Measurements from ENCODE around the gene BAHCC1. TPM values are rescaled to one million over a fixed set of nuclear protein-coding genes. Genes with fewer than 3 reads are reported as not detected.

The BAHCC1 gene
- total and polyA plus RNA-seq, 2 donors from 2014 or later, result 2.6 to 20.5 TPM

GRCh38 chr17:81512562-81513371 is 117.5 kb downstream of the BAHCC1 start, which contains the start of gene ACTG1:
Gene ACTG1 (minus strand): TSS chr17:81512799. CDS start chr17:81512354, 445 bp downstream.
- H3K27ac ChIP-seq (ENCODE audit: low read depth in 2 of 2, low read length in 2 of 2), result peak within 1 kb of the TSS; percentile 99
- no peak for TF ChIP-seq CTCF (IDR thresholded peaks at IDR 0.05; ENCODE audit: borderline replicate concordance, extremely low read depth, insufficient read depth)
- peak within 1 kb of the TSS; percentile 84 to 96 (median 94) for H3K4me3 ChIP-seq (ENCODE audit: low read length in 3 of 3)
- no peaks in the 10 kb centered on the region for H3K27me3 ChIP-seq (ENCODE audit: control insufficient read depth, insufficient read depth, low read length)
- no peaks in the 10 kb centered on the region for H3K9me3 ChIP-seq (ENCODE audit: control insufficient read depth in 2 of 3, insufficient read depth in 1 of 3, low read length in 3 of 3)
- H3K9ac ChIP-seq (ENCODE audit: low read length in 3 of 3), result peak within 1 kb of the TSS; percentile 87 to 97 (median 90)
- H3K4me1 ChIP-seq (ENCODE audit: control insufficient read depth in 2 of 3, insufficient read depth in 2 of 3, low read depth in 1 of 3, low read length in 3 of 3), result peaks cover 3 to 29% (median 3%) of the 10 kb centered on the region in 3 donors
- peaks cover 11 to 28% (median 20%) of the 10 kb centered on the region in 3 donors for H3K36me3 ChIP-seq (ENCODE audit: control insufficient read depth in 2 of 3, insufficient read depth in 3 of 3, low read length in 3 of 3)
- intact Hi-C loops (cut with DNase I), result no loop called here
- peak; percentile 95 to 98 (median 97) for DNase-seq
- FAIRE-seq, result no peak

- H3K27ac ChIP-seq (ENCODE audit: low read depth in 2 of 2, low read length in 2 of 2), result peak overlapping the region; percentile 99
- peak overlapping the region; percentile 31 to 73 (median 39) for H3K4me3 ChIP-seq (ENCODE audit: low read length in 3 of 3)
- TF ChIP-seq CTCF (IDR thresholded peaks at IDR 0.05; ENCODE audit: borderline replicate concordance, extremely low read depth, insufficient read depth), result no peak
- peak overlapping the region in 2 of 3 donors; percentile 87 to 90 for H3K9ac ChIP-seq (ENCODE audit: low read length in 3 of 3)
- H3K36me3 ChIP-seq (ENCODE audit: control insufficient read depth in 2 of 3, insufficient read depth in 3 of 3, low read length in 3 of 3), result peaks cover 11 to 28% (median 20%) of the 10 kb centered on the region in 3 donors
- intact Hi-C loops (cut with DNase I), result no loop called here
- H3K4me1 ChIP-seq (ENCODE audit: control insufficient read depth in 2 of 3, insufficient read depth in 2 of 3, low read depth in 1 of 3, low read length in 3 of 3), result peaks cover 3 to 34% (median 3%) of the 10 kb centered on the region in 3 donors
- FAIRE-seq (no peak), DNase-seq (peak; percentile 76 to 91 (median 85))
- no peaks in the 10 kb centered on the region for H3K27me3 ChIP-seq (ENCODE audit: control insufficient read depth, insufficient read depth, low read length)
- no peaks in the 10 kb centered on the region for H3K9me3 ChIP-seq (ENCODE audit: control insufficient read depth in 2 of 3, insufficient read depth in 1 of 3, low read length in 3 of 3)
Measured at GRCh38 chr17:81513372-81513752, 118.1 kb downstream of the BAHCC1 start.

GRCh38 chr17:81513753-81514488 is 118.7 kb downstream of the BAHCC1 start:
- Histone ChIP-seq H3K27me3 (ENCODE audit: control insufficient read depth, insufficient read depth, low read length) (no peaks in the 10 kb centered on the region), H3K36me3 (ENCODE audit: control insufficient read depth in 2 of 3, insufficient read depth in 3 of 3, low read length in 3 of 3) (peaks cover 11 to 28% (median 17%) of the 10 kb centered on the region in 3 donors), H3K4me1 (ENCODE audit: control insufficient read depth in 2 of 3, insufficient read depth in 2 of 3, low read depth in 1 of 3, low read length in 3 of 3) (peaks cover 1 to 33% (median 3%) of the 10 kb centered on the region in 3 donors), H3K9ac (ENCODE audit: low read length in 3 of 3) (peak overlapping the region in 2 of 3 donors; percentile 87 to 90), H3K4me3 (ENCODE audit: low read length in 3 of 3) (peak overlapping the region; percentile 53 to 73 (median 58)), H3K9me3 (ENCODE audit: control insufficient read depth in 2 of 3, insufficient read depth in 1 of 3, low read length in 3 of 3) (no peaks in the 10 kb centered on the region), H3K27ac (ENCODE audit: low read depth in 2 of 2, low read length in 2 of 2) (peak overlapping the region; percentile 99)
- DNase-seq (peak; percentile 85 to 94 (median 89)), FAIRE-seq (no peak)
- intact Hi-C loops (cut with DNase I), result no loop called here
- no peak for TF ChIP-seq CTCF (IDR thresholded peaks at IDR 0.05; ENCODE audit: borderline replicate concordance, extremely low read depth, insufficient read depth)
